SK-N-MC (cell line): ENCODE measurements around the gene COA7.

ENCODE experiments used
- EZH2 ChIP-seq: fragments of 200-600 bp; sonication (generic); IDR thresholded peaks from one replicate; pipeline ENCODE4 v1.6.1; 2017; ENCODE audit warnings: antibody characterized with exemption
- FOXP2 ChIP-seq: optimal IDR thresholded peaks from 2 replicates; pipeline ENCODE3; 2011; ENCODE audit warnings: mild to moderate bottlenecking, moderate library complexity; ENCODE audit not compliant: insufficient read depth; ENCODE audit errors: extremely low read length, control extremely low read depth
- POLR2AphosphoS5 ChIP-seq: IDR thresholded peaks from 2 replicates; pipeline ENCODE4 v1.6.1; 2012; ENCODE audit warnings: mild to moderate bottlenecking, low read depth, low read length, borderline replicate concordance

DNA sequence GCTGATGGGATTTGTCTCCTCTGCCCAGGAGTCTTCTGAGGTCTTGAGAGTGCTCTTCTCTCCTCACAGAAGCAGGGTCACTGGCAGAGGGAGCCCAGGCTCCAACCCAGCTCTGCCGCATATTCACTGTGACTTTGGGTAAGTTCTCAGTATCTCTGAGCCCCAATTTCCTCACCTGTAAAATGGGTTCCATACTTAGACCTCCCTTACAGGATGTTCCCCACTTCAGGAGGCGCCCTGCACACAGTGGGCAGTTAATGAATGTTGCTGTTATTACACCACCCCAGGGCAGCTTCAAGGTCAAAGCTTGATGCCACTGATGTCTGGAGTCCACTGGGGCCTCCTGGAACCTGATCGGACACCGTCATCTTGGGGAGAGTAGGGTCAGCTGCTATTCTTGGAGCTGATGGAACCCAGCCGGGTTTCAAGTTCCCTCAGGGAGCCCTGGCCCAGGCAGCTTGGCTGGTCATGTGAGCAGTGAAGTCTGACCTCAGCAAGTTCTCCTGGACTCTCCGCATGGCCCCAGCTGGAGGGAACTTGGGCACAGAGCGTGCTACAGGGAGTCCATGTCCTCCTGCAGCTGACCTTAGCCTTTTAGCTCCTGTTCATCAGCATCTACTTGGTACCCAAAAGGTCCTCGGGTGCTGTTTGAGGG, 21.8 kb downstream of the COA7 start:
- TF ChIP-seq EZH2, result no peak
- TF ChIP-seq POLR2AphosphoS5, result no peak
- TF ChIP-seq FOXP2, result no peak
